Suprapubic skin (tissue), 4 donors: ENCODE measurements around the gene IRX5. TPM values are rescaled to one million over a fixed set of nuclear protein-coding genes. Genes with fewer than 3 reads are reported as not detected.

ENCODE experiments used
- DNase-seq, 2 donors: peaks; one replicate each; pipeline ENCODE4 v3.0.0-alpha.2; 2019; ENCODE audit warnings: low spot score in 2 of 2
- H3K27ac ChIP-seq: fragments of 200-600 bp; sonication (generic); one replicate; pipeline ENCODE4 v1.5.1; 2019
- H3K27me3 ChIP-seq: fragments of 200-600 bp; sonication (generic); one replicate; pipeline ENCODE4 v1.5.1; 2019
- H3K36me3 ChIP-seq: fragments of 200-600 bp; sonication (generic); one replicate; pipeline ENCODE4 v1.5.1; 2019
- H3K4me1 ChIP-seq: fragments of 200-600 bp; sonication (generic); one replicate; pipeline ENCODE4 v1.5.1; 2019
- H3K4me3 ChIP-seq: fragments of 200-600 bp; sonication (generic); one replicate; pipeline ENCODE4 v1.5.1; 2019; ENCODE audit warnings: mild to moderate bottlenecking
- H3K9me3 ChIP-seq: fragments of 200-600 bp; sonication (generic); one replicate; pipeline ENCODE4 v1.5.1; 2019
- CTCF ChIP-seq, 2 donors: fragments of 200-600 bp in 1 of 2; fragments of 450-650 bp in 1 of 2; sonication (generic) in 1 of 2; IDR thresholded peaks; one replicate each; pipeline ENCODE4 v1.5.1; 2016 to 2019; ENCODE audit warnings: antibody characterized with exemption in 2 of 2, mild to moderate bottlenecking in 1 of 2, moderate library complexity in 1 of 2
- EP300 ChIP-seq: sonication (generic); formaldehyde crosslinking; IDR thresholded peaks from one replicate; pipeline ENCODE4 v1.6.1; 2017; ENCODE audit warnings: antibody characterized with exemption
- POLR2A ChIP-seq, 2 donors: fragments of 450-650 bp; IDR thresholded peaks; one replicate each; pipeline ENCODE4 v1.6.1; 2017; ENCODE audit warnings: antibody characterized with exemption in 2 of 2, mild to moderate bottlenecking in 2 of 2, moderate library complexity in 2 of 2
- POLR2AphosphoS5 ChIP-seq, 3 donors: sonication (generic); formaldehyde crosslinking; IDR thresholded peaks; one replicate each; pipeline ENCODE4 v1.6.1; 2017; ENCODE audit warnings: antibody characterized with exemption in 3 of 3
- WGBS: methylation state at CpG from one replicate; pipeline ENCODE4 v1.1.5; 2018; 5-methylcytosine and 5-hydroxymethylcytosine counted together
- total RNA-seq, 4 donors: library from RNA; depleted of rRNA; stranded (reverse); fragments of >200 nt; gene quantifications; one replicate each; pipeline ENCODE4 v1.1.0, GENCODE V29; 2016

IRX5 gene
- total RNA-seq, 4 donors from 2014 or later: 41.3 to 64.8 (median 51.6) TPM

GRCh38 chr16:54911079-54911478 is 19.6 kb upstream of the IRX5 start:
- Histone ChIP-seq H3K4me3 (no peak overlapping the region), H3K4me1 (peaks cover 9% of the 10 kb centered on the region), H3K27ac (no peak overlapping the region), H3K27me3 (no peaks in the 10 kb centered on the region), H3K9me3 (no peaks in the 10 kb centered on the region), H3K36me3 (no peaks in the 10 kb centered on the region)
- no peak for TF ChIP-seq POLR2A (IDR thresholded peaks at IDR 0.05)
- no peak for TF ChIP-seq CTCF (IDR thresholded peaks at IDR 0.05)
- TF ChIP-seq EP300: no peak
- TF ChIP-seq POLR2AphosphoS5 (IDR thresholded peaks at IDR 0.05): no peak
- DNase-seq: no peak
- 60% methylated on average over 5 of the region's 5 CpGs for WGBS

- WGBS: 70% methylated on average over 2 of the region's 2 CpGs
- Histone ChIP-seq H3K4me1 (peaks cover 9% of the 10 kb centered on the region), H3K4me3 (no peak overlapping the region), H3K27me3 (no peaks in the 10 kb centered on the region), H3K36me3 (no peaks in the 10 kb centered on the region), H3K27ac (no peak overlapping the region), H3K9me3 (no peaks in the 10 kb centered on the region)
- DNase-seq: no peak
- no peak for TF ChIP-seq POLR2AphosphoS5 (IDR thresholded peaks at IDR 0.05)
- TF ChIP-seq POLR2A (IDR thresholded peaks at IDR 0.05): no peak
Measured at GRCh38 chr16:54912720-54913119, 17.9 kb upstream of the IRX5 start.

GRCh38 chr16:54921206-54921824 is 9.3 kb upstream of the IRX5 start:
- no peak for DNase-seq
- peaks cover 25% of the 10 kb centered on the region for H3K4me1 ChIP-seq
- TF ChIP-seq POLR2A (IDR thresholded peaks at IDR 0.05): no peak
- 80% methylated on average over 3 of the region's 3 CpGs for WGBS
- no peaks in the 10 kb centered on the region for H3K9me3 ChIP-seq
- H3K27ac ChIP-seq: no peak overlapping the region
- H3K27me3 ChIP-seq: peaks cover 5% of the 10 kb centered on the region
- no peak overlapping the region for H3K4me3 ChIP-seq
- H3K36me3 ChIP-seq: no peaks in the 10 kb centered on the region

- TF ChIP-seq POLR2AphosphoS5 (IDR thresholded peaks at IDR 0.05) (no peak), POLR2A (IDR thresholded peaks at IDR 0.05) (no peak), CTCF (IDR thresholded peaks at IDR 0.05) (no peak), EP300 (no peak)
- Histone ChIP-seq H3K36me3 (no peaks in the 10 kb centered on the region), H3K4me3 (no peak overlapping the region), H3K4me1 (peaks cover 41% of the 10 kb centered on the region), H3K27me3 (peaks cover 12% of the 10 kb centered on the region), H3K27ac (peak overlapping the region; percentile 5), H3K9me3 (no peaks in the 10 kb centered on the region)
- 79% methylated on average over 4 of the region's 4 CpGs for WGBS
- no peak for DNase-seq
Measured at GRCh38 chr16:54923055-54923473, 7.6 kb upstream of the IRX5 start.

- no peak for TF ChIP-seq POLR2AphosphoS5 (IDR thresholded peaks at IDR 0.05)
- no peak for TF ChIP-seq POLR2A (IDR thresholded peaks at IDR 0.05)
- no peak for TF ChIP-seq CTCF (IDR thresholded peaks at IDR 0.05)
- no peak for TF ChIP-seq EP300
- no peaks in the 10 kb centered on the region for H3K9me3 ChIP-seq
- WGBS: 90% methylated on average over 2 of the region's 2 CpGs
- H3K4me1 ChIP-seq: peaks cover 41% of the 10 kb centered on the region
- no peak overlapping the region for H3K27ac ChIP-seq
- DNase-seq: no peak
- peaks cover 12% of the 10 kb centered on the region for H3K27me3 ChIP-seq
- no peaks in the 10 kb centered on the region for H3K36me3 ChIP-seq
- H3K4me3 ChIP-seq: no peak overlapping the region
Measured at GRCh38 chr16:54923988-54924387, 6.7 kb upstream of the IRX5 start.

- peak overlapping the region; percentile 96 for H3K27ac ChIP-seq
- TF ChIP-seq CTCF (IDR thresholded peaks at IDR 0.05): no peak
- TF ChIP-seq EP300: no peak
- TF ChIP-seq POLR2AphosphoS5 (IDR thresholded peaks at IDR 0.05): no peak
- no peak for TF ChIP-seq POLR2A (IDR thresholded peaks at IDR 0.05)
- H3K4me1 ChIP-seq: peaks cover 47% of the 10 kb centered on the region
- peak overlapping the region; percentile 75 for H3K4me3 ChIP-seq
- no peaks in the 10 kb centered on the region for H3K36me3 ChIP-seq
- WGBS: 54% methylated on average over 4 of the region's 4 CpGs
- no peak for DNase-seq
- peaks cover 12% of the 10 kb centered on the region for H3K27me3 ChIP-seq
- H3K9me3 ChIP-seq: no peaks in the 10 kb centered on the region
Measured at GRCh38 chr16:54926166-54926838, 4.4 kb upstream of the IRX5 start.
